ENCODE data around the gene SP3.
"Not testable (repeated sequence)": the region's sequence is repeated elsewhere in the genome, so short reads cannot be mapped to it uniquely, and the experiment has no call there.

Gene SP3

GRCh38 chr2:173892341-173892740 is 72.8 kb downstream of the SP3 start:
- no peak for DNase-seq (ENCODE audit: low read depth in 1 of 2, low spot score in 1 of 2)

GRCh38 chr2:173891315-173892037 is 73.7 kb downstream of the SP3 start:
- no peak for DNase-seq (ENCODE audit: low read depth in 1 of 2, low spot score in 1 of 2)

GRCh38 chr2:173889464-173889863 is 75.7 kb downstream of the SP3 start:
- DNase-seq (ENCODE audit: low read depth in 1 of 2, low spot score in 1 of 2), result not testable (repeated sequence)

- DNase-seq (ENCODE audit: low read depth in 1 of 2, low spot score in 1 of 2), result no peak
These were observed 78.6 kb downstream of the SP3 start for GRCh38 chr2:173886613-173887012.

- DNase-seq (ENCODE audit: low read depth in 1 of 2, low spot score in 1 of 2), result no peak
These were observed 81.0 kb downstream of the SP3 start for GRCh38 chr2:173884025-173884802.

GRCh38 chr2:173881886-173882285 is 83.3 kb downstream of the SP3 start:
- no peak for DNase-seq (ENCODE audit: low read depth in 1 of 2, low spot score in 1 of 2)

GRCh38 chr2:173881461-173881860 is 83.7 kb downstream of the SP3 start:
- DNase-seq (ENCODE audit: low read depth in 1 of 2, low spot score in 1 of 2), result no peak

- DNase-seq (ENCODE audit: low read depth in 1 of 2, low spot score in 1 of 2), result no peak
These were observed 84.6 kb downstream of the SP3 start for GRCh38 chr2:173880561-173880960.

GRCh38 chr2:173876833-173877413 is 88.2 kb downstream of the SP3 start:
- DNase-seq (ENCODE audit: low read depth in 1 of 2, low spot score in 1 of 2), result no peak

- no peak for DNase-seq (ENCODE audit: low read depth in 1 of 2, low spot score in 1 of 2)
These were observed 90.3 kb downstream of the SP3 start for GRCh38 chr2:173874894-173875237.

- DNase-seq (ENCODE audit: low read depth in 1 of 2, low spot score in 1 of 2), result no peak
These were observed 90.9 kb downstream of the SP3 start for GRCh38 chr2:173874003-173874893.

GRCh38 chr2:173872714-173873113 is 92.5 kb downstream of the SP3 start:
- DNase-seq (ENCODE audit: low read depth in 1 of 2, low spot score in 1 of 2), result no peak

- no peak for DNase-seq (ENCODE audit: low read depth in 1 of 2, low spot score in 1 of 2)
These were observed 95.6 kb downstream of the SP3 start for GRCh38 chr2:173869244-173870229.

- no peak for DNase-seq (ENCODE audit: low read depth in 1 of 2, low spot score in 1 of 2)
These were observed 96.8 kb downstream of the SP3 start for GRCh38 chr2:173868406-173868805.

- DNase-seq (ENCODE audit: low read depth in 1 of 2, low spot score in 1 of 2), result no peak
These were observed 98.1 kb downstream of the SP3 start for GRCh38 chr2:173866874-173867618.

- DNase-seq (ENCODE audit: low read depth in 1 of 2, low spot score in 1 of 2), result no peak
These were observed 99.0 kb downstream of the SP3 start for GRCh38 chr2:173865971-173866873.

GRCh38 chr2:173862612-173863217 is 102.5 kb downstream of the SP3 start:
- DNase-seq (ENCODE audit: low read depth in 1 of 2, low spot score in 1 of 2), result no peak

GRCh38 chr2:173860566-173860965 is 104.6 kb downstream of the SP3 start:
- DNase-seq (ENCODE audit: low read depth in 1 of 2, low spot score in 1 of 2), result no peak
